ENCODE measurements around the gene SNAI3. TPM values are rescaled to one million over a fixed set of nuclear protein-coding genes. Genes with fewer than 3 reads are reported as not detected.

Gene SNAI3
- total RNA-seq, 1 donor from 2014 or later, result not detected

GRCh38 chr16:88643644-88643932, 42.7 kb downstream of the SNAI3 start:
- no peak for DNase-seq (ENCODE audit: low read depth)
- no peak for TF ChIP-seq CTCF (IDR thresholded peaks at IDR 0.05; ENCODE audit: insufficient read depth, low read length, severe bottlenecking)
- H3K4me3 ChIP-seq (ENCODE audit: low read depth, low read length), result no peak overlapping the region
- no peak for FAIRE-seq
- no peaks in the 10 kb centered on the region for H3K36me3 ChIP-seq (ENCODE audit: control insufficient read depth, insufficient read depth, low read length)
- peaks cover 20% of the 10 kb centered on the region for H3K27me3 ChIP-seq (ENCODE audit: control insufficient read depth, insufficient read depth, low read length)

GRCh38 chr16:88642881-88643643, 43.2 kb downstream of the SNAI3 start:
- no peak for FAIRE-seq
- TF ChIP-seq CTCF (IDR thresholded peaks at IDR 0.05; ENCODE audit: insufficient read depth, low read length, severe bottlenecking), result no peak
- H3K27me3 ChIP-seq (ENCODE audit: control insufficient read depth, insufficient read depth, low read length), result peaks cover 24% of the 10 kb centered on the region
- no peak for DNase-seq (ENCODE audit: low read depth)
- H3K36me3 ChIP-seq (ENCODE audit: control insufficient read depth, insufficient read depth, low read length), result no peaks in the 10 kb centered on the region
- no peak overlapping the region for H3K4me3 ChIP-seq (ENCODE audit: low read depth, low read length)

- peaks cover 26% of the 10 kb centered on the region for H3K27me3 ChIP-seq (ENCODE audit: control insufficient read depth, insufficient read depth, low read length)
- H3K4me3 ChIP-seq (ENCODE audit: low read depth, low read length), result no peak overlapping the region
- no peaks in the 10 kb centered on the region for H3K36me3 ChIP-seq (ENCODE audit: control insufficient read depth, insufficient read depth, low read length)
- no peak for TF ChIP-seq CTCF (IDR thresholded peaks at IDR 0.05; ENCODE audit: insufficient read depth, low read length, severe bottlenecking)
- DNase-seq (ENCODE audit: low read depth), result no peak
- no peak for FAIRE-seq
These were observed 45.6 kb downstream of the SNAI3 start for GRCh38 chr16:88640498-88641247.

GRCh38 chr16:88640039-88640495, 46.2 kb downstream of the SNAI3 start:
- DNase-seq (ENCODE audit: low read depth) (no peak), FAIRE-seq (no peak)
- TF ChIP-seq CTCF (IDR thresholded peaks at IDR 0.05; ENCODE audit: insufficient read depth, low read length, severe bottlenecking), result no peak
- H3K36me3 ChIP-seq (ENCODE audit: control insufficient read depth, insufficient read depth, low read length), result no peaks in the 10 kb centered on the region
- H3K4me3 ChIP-seq (ENCODE audit: low read depth, low read length), result no peak overlapping the region
- peaks cover 26% of the 10 kb centered on the region for H3K27me3 ChIP-seq (ENCODE audit: control insufficient read depth, insufficient read depth, low read length)

- peaks cover 26% of the 10 kb centered on the region for H3K27me3 ChIP-seq (ENCODE audit: control insufficient read depth, insufficient read depth, low read length)
- no peak for TF ChIP-seq CTCF (IDR thresholded peaks at IDR 0.05; ENCODE audit: insufficient read depth, low read length, severe bottlenecking)
- H3K36me3 ChIP-seq (ENCODE audit: control insufficient read depth, insufficient read depth, low read length), result no peaks in the 10 kb centered on the region
- DNase-seq (ENCODE audit: low read depth), result no peak
- H3K4me3 ChIP-seq (ENCODE audit: low read depth, low read length), result no peak overlapping the region
- no peak for FAIRE-seq
These were observed 46.9 kb downstream of the SNAI3 start for GRCh38 chr16:88639231-88640038.

Measured in bronchial epithelial cell (primary cell).